A549 treated with ZK216348 at 1 μM for 4 hours (cell line): ENCODE data around the gene KHK. TPM values are rescaled to one million over a fixed set of nuclear protein-coding genes. Genes with fewer than 3 reads are reported as not detected.

Source experiments
- total RNA-seq: library from RNA; stranded (reverse); fragments of 200-300 nt; extraction: Qiagen RNA extraction; gene quantifications from 5 replicates; pipeline ENCODE4 v1.2.3, GENCODE V29; 2022; ENCODE audit warnings: low read depth

Gene KHK
- total RNA-seq: 7.5 to 10.4 TPM (median 9.1 TPM) in 5 replicates

DNA sequence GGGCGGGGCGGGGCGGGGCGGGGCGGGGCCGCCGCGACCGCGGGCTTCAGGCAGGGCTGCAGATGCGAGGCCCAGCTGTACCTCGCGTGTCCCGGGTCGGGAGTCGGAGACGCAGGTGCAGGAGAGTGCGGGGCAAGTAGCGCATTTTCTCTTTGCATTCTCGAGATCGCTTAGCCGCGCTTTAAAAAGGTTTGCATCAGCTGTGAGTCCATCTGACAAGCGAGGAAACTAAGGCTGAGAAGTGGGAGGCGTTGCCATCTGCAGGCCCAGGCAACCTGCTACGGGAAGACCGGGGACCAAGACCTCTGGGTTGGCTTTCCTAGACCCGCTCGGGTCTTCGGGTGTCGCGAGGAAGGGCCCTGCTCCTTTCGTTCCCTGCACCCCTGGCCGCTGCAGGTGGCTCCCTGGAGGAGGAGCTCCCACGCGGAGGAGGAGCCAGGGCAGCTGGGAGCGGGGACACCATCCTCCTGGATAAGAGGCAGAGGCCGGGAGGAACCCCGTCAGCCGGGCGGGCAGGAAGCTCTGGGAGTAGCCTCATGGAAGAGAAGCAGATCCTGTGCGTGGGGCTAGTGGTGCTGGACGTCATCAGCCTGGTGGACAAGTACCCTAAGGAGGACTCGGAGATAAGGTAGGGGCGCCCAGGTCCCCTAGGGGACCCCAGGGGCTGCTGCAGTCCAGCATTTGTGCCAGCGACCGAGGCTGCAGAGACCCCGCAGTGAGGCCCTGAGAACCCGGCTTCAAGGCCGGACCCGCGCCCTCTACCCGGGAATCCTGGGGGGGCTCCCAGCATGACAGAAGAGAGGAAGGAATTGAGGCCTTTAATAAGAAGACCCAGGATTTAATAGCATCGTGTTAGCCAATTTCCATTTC lies at the start of gene KHK:
TSS of gene KHK (plus strand) at position 49 of the 870 bp plus-strand sequence. CDS start at position 537, 488 bp downstream.

DNA sequence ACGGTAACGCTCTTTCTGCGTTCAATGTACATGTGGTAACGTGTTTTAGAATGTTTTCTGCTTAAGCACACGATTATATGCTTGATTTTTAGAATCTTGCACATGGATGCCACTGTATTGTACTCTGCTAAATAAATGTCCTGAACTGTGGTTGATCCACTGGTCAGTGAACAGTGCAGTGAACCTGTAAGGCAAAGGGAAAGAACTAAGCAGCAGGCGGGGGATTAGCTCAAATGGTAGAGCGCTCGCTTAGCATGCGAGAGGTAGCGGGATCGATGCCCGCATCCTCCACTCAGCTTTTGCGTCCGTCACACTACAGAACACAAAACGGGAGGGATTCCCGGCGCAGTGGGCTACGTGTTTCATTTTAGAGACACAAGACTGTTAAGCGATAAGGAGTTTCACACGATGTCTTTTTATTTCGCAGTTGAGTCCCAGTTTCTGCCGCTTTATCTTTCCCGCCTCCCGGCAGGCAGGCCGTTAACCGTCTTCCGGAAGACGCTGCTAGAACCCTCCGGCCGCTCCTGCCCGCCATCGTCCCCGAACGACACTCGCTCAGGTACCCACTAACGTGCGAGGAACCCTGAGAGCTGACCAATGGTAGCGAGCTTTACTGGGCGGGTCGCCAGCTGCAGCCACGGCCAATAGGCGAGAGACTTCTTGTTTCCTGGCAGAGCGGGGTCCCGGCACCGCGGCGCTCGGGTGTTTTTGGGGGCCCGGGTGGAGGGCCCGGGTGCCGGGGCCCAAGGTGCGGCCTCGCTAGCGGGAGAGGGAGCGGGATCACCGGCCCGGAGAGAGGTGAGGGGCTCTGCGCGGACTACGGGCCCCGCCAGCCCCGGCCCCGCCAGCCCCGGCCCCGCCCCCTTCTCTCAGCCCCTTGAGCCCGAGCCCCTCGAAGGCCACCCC lies 35.3 kb upstream of the KHK start, which contains the start of gene AGBL5:
TSS of gene AGBL5 (plus strand) at position 673 of the 906 bp plus-strand sequence. CDS start 1,291 bp downstream, outside the sequence.

DNA sequence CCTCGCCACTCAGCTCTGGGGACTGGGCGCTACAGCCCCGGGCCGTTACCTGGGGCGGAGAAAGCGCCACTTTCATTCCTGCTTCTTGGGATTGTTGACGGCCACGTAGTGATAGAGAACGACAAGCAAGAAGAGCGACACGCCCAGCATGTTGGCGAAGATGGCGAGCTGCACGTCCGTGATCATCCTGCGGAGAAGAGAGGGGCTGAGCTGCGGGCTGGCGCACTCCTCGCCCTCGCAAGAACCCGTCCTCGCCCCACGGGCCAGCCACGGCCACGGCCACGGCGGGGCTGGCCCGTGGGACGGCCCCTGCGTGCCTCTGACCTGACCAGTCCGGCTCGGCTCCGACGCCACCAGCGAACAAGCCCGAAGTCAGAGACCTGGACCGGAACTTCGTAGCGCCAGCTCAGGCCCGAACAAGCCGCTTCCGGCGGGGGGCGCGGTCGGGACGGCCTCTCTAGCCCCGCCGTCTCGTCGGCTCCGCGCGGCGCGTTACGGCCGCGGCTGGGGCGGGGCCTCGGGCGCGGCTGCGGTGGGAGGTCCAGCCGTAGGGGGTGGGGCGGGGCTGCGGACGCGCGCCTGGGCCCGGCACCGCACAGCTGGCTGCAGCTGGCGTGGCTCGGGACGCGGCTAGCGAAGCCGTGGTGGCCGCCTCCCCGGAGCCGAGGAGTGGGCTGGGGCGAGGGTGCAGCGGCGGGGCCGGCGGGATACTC lies 15.1 kb upstream of the KHK start, which contains the start of gene OST4:
TSS of gene OST4 (minus strand) at position 378 of the 713 bp plus-strand sequence.

DNA sequence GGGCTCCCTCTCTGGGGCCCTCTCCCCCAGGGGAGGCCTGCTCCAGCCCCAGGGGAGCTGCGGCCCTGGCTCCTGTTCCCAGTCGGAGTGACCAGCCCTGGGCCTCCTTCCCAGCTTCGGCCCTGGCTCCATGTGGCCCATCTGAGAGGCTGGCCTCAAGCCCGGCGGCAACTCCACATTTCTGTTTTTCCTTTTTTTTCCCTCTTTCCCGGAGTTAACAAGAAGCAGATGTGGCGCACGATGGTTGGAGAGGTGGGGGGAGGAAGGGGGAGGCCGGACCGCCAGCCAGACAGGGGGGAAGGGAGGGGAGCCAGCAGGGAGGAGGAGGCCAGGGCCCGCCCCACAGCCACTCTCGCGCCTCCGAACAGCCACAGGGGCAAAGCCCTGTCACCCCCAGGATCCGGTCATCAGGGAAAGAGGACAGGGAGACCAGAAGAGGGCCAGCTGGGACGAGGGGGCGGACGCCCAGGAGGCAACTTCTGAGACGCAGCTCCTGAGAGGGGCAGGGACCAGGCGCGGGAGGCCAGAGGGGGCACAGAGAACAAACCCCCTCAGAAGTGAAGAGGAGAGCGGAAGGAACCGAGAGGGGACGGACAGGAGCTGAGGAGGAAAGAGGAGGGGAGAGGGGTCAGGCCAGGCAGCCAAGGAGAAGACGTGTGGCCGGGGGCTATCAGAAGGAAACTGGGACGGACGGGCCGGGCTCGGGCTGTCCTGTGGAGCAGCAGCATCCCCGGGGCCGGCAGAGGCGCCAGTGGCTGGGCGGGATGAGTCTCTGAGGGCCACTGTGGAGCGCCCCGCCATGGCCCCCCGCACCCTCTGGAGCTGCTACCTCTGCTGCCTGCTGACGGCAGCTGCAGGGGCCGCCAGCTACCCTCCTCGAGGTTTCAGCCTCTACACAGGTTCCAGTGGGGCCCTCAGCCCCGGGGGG lies 8.0 kb upstream of the KHK start, which contains the start of gene EMILIN1:
TSS of gene EMILIN1 (plus strand) at position 349 of the 928 bp plus-strand sequence. CDS start at position 800, 451 bp downstream.

DNA sequence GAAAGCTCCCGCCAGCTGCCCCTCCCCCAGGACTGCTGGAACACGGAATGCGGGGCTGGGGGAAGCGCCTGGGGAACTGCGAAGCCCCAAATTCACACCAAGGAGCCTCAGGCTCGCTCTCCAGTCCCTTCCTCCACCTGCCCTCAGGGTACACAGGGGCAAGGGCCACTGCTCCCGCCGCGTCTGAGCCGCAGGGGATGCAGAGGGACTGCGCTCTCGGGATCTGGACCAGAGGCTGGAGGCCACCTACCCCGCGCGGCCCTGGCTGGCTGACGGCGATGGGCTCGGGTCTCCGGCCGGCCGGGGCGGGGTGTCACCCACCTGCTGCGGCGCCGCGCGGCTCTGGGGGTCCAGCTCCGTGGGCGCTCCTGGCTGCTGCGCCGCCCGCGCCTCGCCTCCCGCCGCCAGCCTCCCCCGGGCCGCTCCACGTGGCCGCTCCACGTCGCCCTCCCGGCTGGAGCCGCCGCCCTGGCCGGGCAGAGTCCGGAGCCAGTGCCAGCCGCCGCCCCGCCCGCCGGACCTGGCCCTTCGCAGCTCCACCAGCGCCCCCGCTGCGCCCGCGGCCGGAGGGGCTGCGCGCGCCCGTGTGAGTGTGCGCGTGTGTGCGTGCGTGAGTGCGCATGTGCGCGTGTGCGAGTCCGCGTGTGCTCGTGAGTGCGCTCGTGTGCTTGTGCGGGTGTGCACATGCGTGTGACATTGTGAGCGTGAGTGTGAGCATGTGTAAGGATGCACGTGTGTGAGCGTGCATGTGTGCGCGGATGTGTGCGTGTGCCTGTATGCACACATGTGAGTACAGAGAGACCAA lies 32.2 kb downstream of the KHK start, which contains the start of gene CGREF1:
TSS of gene CGREF1 (minus strand) at position 604 of the 805 bp plus-strand sequence. CDS start 14,762 bp downstream, outside the sequence.

DNA sequence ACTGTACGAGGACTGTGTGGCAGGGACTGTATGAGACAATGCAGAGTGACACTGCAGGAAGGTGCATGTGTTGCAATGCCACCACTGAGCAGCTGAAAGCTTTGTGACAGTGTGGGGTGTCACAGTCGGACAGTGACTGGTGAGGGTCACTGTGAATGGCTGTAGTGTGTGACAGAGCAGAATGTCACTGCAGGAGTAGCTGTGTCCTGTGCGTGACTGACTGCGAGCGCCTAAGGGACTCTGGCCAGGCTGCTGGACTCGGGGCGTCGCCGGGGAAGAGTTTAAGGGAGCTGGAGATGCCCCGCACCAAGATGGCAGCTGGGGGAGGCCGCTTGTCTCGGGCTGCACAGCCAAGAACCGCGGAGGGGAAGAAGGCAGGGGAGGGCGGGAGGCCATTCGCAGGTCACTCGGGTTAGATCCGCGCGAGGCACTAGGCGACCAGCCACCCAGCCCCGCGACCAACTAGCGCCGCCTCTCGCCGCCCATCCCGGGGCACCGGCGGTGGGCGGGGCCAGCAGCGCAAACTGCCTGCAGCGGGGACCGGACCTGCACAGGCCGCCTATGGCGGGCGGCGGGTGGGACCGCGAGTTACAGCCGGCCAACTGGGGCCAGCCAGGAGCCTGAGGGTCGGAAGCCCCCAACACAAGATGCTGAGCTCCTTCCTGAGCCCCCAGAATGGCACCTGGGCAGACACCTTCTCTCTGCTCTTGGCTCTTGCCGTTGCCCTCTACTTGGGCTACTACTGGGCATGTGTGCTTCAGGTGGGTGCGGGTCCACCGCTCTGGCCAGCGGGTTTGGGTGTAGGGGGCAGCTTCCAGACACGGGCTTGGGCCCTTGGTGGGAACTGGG lies 37.0 kb downstream of the KHK start, which contains the start of gene ABHD1:
TSS of gene ABHD1 (plus strand) at position 514 of the 849 bp plus-strand sequence. CDS start at position 648, 134 bp downstream.

DNA sequence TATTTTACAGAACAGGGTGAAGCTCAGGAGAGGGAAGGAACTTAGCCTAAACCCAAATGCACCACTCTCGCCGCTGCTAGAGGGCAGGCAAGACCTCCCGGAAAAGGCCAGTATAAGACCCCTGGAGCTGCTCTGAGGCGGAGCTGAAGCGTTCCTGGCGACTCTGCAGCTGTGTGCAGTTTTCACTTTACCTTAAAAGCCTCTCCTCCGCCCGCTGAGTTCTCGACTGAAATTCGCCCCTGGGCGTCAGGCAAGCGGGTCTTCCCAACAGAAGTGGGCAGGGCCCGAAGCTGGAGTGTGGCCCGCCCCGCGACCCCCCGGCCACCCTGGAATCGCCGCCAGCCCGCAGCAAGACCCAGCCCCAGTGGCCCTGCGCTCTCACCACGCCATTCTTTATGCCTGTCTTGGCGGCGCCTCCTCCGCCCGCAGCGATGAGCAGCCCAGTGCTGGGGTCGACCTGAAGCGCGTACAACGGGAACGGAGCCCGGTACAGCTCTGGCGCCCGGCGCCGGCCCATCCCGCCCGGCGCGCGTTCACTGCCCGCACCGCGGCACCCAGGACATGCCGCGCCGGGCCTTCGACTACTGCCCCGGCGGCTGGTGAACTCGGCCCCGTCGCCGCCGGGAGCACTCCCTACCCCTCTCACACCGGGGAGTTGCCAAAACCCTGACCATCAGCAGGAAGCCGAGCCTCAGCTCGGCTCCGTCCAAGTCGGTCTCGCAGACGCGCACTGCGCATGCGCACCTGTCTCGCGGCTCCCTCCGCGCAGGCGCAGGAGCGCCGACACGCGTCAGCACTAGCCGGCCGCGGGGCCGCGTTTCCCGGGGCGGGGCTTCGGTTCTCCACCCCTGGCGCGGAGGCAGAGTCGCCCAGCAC lies 47.6 kb downstream of the KHK start, which contains the start of gene PREB:
TSS of gene PREB (minus strand) at position 732 of the 876 bp plus-strand sequence. CDS start at position 517, 215 bp downstream.

DNA sequence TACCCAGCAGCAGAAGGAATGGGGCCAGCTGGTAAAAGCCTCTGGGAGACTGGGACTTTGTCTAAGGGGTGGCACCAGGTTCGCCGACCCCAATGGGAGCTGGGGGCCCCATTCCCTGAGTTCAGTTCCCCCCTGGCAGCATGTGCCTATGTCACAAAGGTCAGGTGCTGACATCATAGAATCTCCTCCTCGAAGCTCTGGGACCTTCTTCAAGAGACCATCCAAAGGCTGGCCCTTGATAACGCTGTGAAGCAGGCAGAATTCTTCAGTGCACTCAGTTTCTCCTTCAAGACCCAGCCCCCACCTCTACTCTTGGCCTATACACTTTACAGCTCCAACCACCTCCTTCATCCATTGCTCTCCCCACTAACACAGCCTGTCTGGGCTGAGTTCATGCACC lies 52.7 kb downstream of the KHK start, which contains the start of gene PRR30:
TSS of gene PRR30 (minus strand) at position 101 of the 400 bp plus-strand sequence. CDS start 1,081 bp downstream, outside the sequence.

DNA sequence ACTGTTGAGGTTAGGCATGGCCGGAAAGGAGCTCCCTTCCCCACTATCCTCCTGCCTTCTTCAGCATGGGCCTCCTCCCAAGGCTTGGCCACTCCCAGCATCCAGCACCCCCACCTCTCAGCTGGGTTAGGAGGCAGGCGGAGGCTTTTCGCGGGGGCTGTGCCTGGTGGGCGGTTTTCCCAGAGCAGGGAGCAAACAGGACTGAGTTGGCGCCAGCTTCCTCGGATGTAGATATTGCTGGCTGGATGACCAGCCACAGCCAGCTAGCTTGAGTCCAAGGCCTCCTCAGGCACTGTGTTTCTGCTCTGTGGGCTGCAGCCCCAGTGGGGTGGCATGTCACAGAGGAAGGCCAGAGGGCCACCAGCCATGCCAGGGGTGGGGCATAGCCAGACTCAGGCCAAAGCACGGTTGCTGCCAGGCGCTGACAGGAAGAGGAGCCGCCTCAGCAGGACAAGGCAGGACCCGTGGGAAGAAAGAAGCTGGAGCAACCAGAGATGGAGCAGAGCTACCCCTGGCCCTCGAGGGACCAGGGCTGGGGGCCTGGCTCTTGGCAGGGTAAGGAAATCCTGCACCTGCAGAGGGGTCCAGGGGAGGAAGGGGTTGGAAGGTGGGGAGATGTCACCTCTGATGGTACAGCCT lies 62.3 kb downstream of the KHK start, which contains the start of gene TCF23:
TSS of gene TCF23 (plus strand) at position 204 of the 639 bp plus-strand sequence. CDS start at position 334, 130 bp downstream.

Other genes starting within 250 kb of the KHK start
- gene DPYSL5, start 238.6 kb upstream of the KHK start, total RNA-seq: 3.1 to 7.5 TPM (median 4.4 TPM) in 5 replicates
- 9.2 to 13.6 TPM (median 12.7 TPM) in 5 replicates for gene MAPRE3, start 116.1 kb upstream of the KHK start, total RNA-seq
- 46.6 to 74.4 TPM (median 72.8 TPM) in 5 replicates for gene TMEM214, start 53.8 kb upstream of the KHK start, total RNA-seq
- gene AGBL5, start 35.1 kb upstream of the KHK start, total RNA-seq: 23.4 to 35.7 TPM (median 31.9 TPM) in 5 replicates
- gene OST4, start 15.1 kb upstream of the KHK start, total RNA-seq: 550 to 647 TPM (median 575 TPM) in 5 replicates
- gene EMILIN1, start 8.2 kb upstream of the KHK start, total RNA-seq: 0.34 to 0.64 TPM (median 0.43 TPM) in 5 replicates
- 5.3 to 8.5 TPM (median 7.8 TPM) in 5 replicates for gene CGREF1, start 32.4 kb downstream of the KHK start, total RNA-seq
- gene ABHD1, start 37.0 kb downstream of the KHK start, total RNA-seq: 0.87 to 2.4 TPM (median 1.3 TPM) in 5 replicates
- gene PREB, start 47.9 kb downstream of the KHK start, total RNA-seq: 38.6 to 67.3 TPM (median 64.4 TPM) in 5 replicates
- gene PRR30, start 52.6 kb downstream of the KHK start, total RNA-seq: not detected in 5 replicates
- not detected in 5 replicates for gene TCF23, start 62.2 kb downstream of the KHK start, total RNA-seq
- 204 to 216 TPM (median 209 TPM) in 5 replicates for gene ATRAID, start 125.3 kb downstream of the KHK start, total RNA-seq
- gene SLC5A6, start 125.5 kb downstream of the KHK start, total RNA-seq: 52.3 to 74.6 TPM (median 73.0 TPM) in 5 replicates
- 38.9 to 70.4 TPM (median 69.8 TPM) in 5 replicates for gene CAD, start 130.6 kb downstream of the KHK start, total RNA-seq
- gene SLC30A3, start 176.3 kb downstream of the KHK start, total RNA-seq: 1.9 to 4.2 TPM (median 3.6 TPM) in 5 replicates
- gene DNAJC5G, start 188.7 kb downstream of the KHK start, total RNA-seq: not detected in 5 replicates
- gene TRIM54, start 195.7 kb downstream of the KHK start, total RNA-seq: 0.40 to 0.73 TPM (median 0.57 TPM) in 5 replicates
- gene UCN, start 221.7 kb downstream of the KHK start, total RNA-seq: 1.3 to 2.5 TPM (median 1.6 TPM) in 5 replicates
- 69.5 to 99.3 TPM (median 89.0 TPM) in 5 replicates for gene MPV17, start 236.3 kb downstream of the KHK start, total RNA-seq